ENCODE results near the gene ANKRD16. TPM values are rescaled to one million over a fixed set of nuclear protein-coding genes. Genes with fewer than 3 reads are reported as not detected.
A peak's percentile ranks its signal among the peaks of the same experiment; 100 is the strongest.

Gene ANKRD16
- total RNA-seq, 1 donor from 2014 or later, result 4.6 TPM

DNA sequence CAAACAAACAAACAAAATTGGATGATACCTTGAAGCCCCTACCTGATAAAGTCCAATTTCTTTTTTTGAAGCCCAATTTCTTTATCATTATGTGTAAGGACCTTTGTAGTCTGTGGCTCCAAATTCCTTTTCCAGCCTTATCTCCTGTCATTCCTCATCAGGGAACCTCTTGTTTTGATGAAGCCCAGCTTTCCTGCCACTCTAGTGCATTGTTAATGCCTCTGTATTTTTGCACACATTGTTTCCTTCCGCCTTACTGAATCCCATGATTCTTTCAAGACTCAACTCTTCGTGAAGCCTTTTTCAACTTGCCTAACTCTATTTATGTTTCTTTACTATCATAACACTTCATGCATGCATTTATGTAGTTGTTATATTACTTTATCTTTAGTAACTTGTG is 3.6 kb upstream of the ANKRD16 start:
- intact Hi-C loops (cut with DNase I), result no loop called here
- Histone ChIP-seq H3K4me3 (no peak overlapping the region), H3K27me3 (no peaks in the 10 kb centered on the region), H3K4me1 (peaks cover 30% of the 10 kb centered on the region), H3K9me3 (no peaks in the 10 kb centered on the region), H3K27ac (no peak overlapping the region), H3K36me3 (peaks cover 22% of the 10 kb centered on the region)
- no peak for TF ChIP-seq CTCF (IDR thresholded peaks at IDR 0.05)
- ATAC-seq, result no peak
- DNase-seq, result no peak

- Histone ChIP-seq H3K9me3 (no peaks in the 10 kb centered on the region), H3K36me3 (peaks cover 22% of the 10 kb centered on the region), H3K27me3 (no peaks in the 10 kb centered on the region), H3K27ac (no peak overlapping the region), H3K4me1 (peaks cover 36% of the 10 kb centered on the region), H3K4me3 (no peak overlapping the region)
- ATAC-seq (no peak), DNase-seq (no peak)
- intact Hi-C loops (cut with DNase I), result no loop called here
- TF ChIP-seq CTCF (IDR thresholded peaks at IDR 0.05), result no peak
Measured at GRCh38 chr10:5892007-5892406, 2.3 kb upstream of the ANKRD16 start.

GRCh38 chr10:5891009-5891408 is 1.3 kb upstream of the ANKRD16 start:
- ATAC-seq (no peak), DNase-seq (no peak)
- Histone ChIP-seq H3K27ac (peak overlapping the region; percentile 70), H3K36me3 (peaks cover 25% of the 10 kb centered on the region), H3K4me1 (peaks cover 36% of the 10 kb centered on the region), H3K9me3 (no peaks in the 10 kb centered on the region), H3K4me3 (peak overlapping the region; percentile 97), H3K27me3 (no peaks in the 10 kb centered on the region)
- no peak for TF ChIP-seq CTCF (IDR thresholded peaks at IDR 0.05)
- intact Hi-C loops (cut with DNase I), result no loop called here

DNA sequence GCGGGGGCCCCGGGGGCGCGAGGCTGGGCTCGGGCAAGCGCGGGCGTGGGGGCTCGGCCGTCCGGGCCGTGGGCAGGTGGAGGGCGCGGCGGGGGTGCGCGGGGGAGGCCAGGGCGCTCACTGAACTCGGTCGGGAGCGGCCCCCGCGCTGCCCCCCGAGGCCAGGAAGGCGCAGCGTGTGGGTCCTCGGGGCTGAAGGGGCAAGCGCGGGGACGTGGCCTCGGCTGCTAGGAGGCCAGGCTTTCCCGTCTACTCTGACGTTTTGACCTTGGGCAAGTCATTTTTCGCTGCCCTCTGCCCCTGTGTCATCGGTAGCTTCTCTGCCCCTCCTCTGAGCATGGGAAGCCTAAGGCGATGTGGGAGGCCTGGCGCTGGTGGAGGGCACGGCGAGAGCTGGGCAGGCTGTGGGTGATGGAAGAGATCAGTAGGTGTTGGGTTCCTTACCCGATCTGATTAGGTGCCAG is 791 bp upstream of the ANKRD16 start:
- Histone ChIP-seq H3K4me3 (peak overlapping the region; percentile 97), H3K27ac (peak overlapping the region; percentile 70), H3K27me3 (no peaks in the 10 kb centered on the region), H3K9me3 (no peaks in the 10 kb centered on the region), H3K4me1 (peaks cover 36% of the 10 kb centered on the region), H3K36me3 (peaks cover 25% of the 10 kb centered on the region)
- intact Hi-C loops (cut with DNase I), result no loop called here
- TF ChIP-seq CTCF (IDR thresholded peaks at IDR 0.05), result no peak
- ATAC-seq (no peak), DNase-seq (no peak)

DNA sequence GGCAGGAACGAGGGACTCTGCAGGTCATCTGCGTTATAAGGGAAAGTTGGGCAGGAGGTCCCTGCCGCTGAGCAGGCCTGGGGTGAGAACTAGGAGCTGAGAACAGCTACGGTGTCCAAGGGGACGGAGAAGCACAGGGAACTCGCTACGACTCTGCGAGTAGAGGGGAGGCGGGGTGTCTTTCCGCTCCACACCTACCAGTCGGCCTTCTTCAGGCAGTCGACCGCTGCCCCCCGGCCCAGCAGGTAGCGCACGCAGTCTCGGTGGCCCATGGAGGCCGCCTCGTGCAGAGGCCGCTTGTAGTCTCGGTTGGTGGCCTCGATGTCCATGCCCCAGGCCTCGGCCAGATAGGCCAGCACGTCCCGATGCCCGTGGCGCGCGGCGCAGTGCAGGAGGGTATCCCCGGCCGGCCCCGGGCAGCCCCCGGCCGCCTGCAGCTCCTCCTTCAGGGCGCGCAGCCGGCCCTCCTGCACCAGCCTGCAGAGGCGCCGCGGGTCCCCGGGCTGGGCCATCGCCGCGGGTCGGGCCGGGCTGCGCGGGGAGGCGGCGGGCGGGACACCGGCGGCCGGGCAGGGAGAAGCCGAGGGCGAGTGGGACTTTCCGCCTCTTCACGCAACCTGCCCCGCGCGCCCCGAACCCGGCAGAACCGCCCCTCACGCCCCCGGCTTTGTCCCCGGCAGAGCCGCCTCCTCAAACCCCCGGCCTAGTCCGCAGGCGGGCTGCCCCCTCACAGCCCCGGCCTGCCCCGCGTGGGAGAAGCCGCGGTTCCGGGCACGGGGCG is 660 bp downstream of the ANKRD16 start:
- Histone ChIP-seq H3K27ac (peak overlapping the region; percentile 81), H3K9me3 (no peaks in the 10 kb centered on the region), H3K4me1 (peaks cover 35% of the 10 kb centered on the region), H3K27me3 (no peaks in the 10 kb centered on the region), H3K4me3 (peak overlapping the region; percentile 97), H3K36me3 (peaks cover 26% of the 10 kb centered on the region)
- ATAC-seq (peak; percentile 32), DNase-seq (peak; percentile 74)
- intact Hi-C loops (cut with DNase I), result no loop called here
- no peak for TF ChIP-seq CTCF (IDR thresholded peaks at IDR 0.05)

All from upper lobe of right lung (tissue), 1 donor.